GM12801 (cell line): ENCODE data around the gene UBALD2.

ENCODE experiments used
- TF ChIP-seq, protein P1 (sequence below): IDR thresholded peaks from one replicate; pipeline ENCODE4 v1.5.1; 2011; ENCODE audit warnings: control low read depth; ENCODE audit not compliant: insufficient read length; ENCODE audit errors: extremely low read depth

The UBALD2 gene

GRCh38 chr17:76278268-76278908 is 13.2 kb downstream of the UBALD2 start:
- TF ChIP-seq, protein P1, sequence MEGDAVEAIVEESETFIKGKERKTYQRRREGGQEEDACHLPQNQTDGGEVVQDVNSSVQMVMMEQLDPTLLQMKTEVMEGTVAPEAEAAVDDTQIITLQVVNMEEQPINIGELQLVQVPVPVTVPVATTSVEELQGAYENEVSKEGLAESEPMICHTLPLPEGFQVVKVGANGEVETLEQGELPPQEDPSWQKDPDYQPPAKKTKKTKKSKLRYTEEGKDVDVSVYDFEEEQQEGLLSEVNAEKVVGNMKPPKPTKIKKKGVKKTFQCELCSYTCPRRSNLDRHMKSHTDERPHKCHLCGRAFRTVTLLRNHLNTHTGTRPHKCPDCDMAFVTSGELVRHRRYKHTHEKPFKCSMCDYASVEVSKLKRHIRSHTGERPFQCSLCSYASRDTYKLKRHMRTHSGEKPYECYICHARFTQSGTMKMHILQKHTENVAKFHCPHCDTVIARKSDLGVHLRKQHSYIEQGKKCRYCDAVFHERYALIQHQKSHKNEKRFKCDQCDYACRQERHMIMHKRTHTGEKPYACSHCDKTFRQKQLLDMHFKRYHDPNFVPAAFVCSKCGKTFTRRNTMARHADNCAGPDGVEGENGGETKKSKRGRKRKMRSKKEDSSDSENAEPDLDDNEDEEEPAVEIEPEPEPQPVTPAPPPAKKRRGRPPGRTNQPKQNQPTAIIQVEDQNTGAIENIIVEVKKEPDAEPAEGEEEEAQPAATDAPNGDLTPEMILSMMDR = no peak

- TF ChIP-seq, protein P1 = no peak
Observed at GRCh38 chr17:76278952-76279741, 14.0 kb downstream of the UBALD2 start.

DNA sequence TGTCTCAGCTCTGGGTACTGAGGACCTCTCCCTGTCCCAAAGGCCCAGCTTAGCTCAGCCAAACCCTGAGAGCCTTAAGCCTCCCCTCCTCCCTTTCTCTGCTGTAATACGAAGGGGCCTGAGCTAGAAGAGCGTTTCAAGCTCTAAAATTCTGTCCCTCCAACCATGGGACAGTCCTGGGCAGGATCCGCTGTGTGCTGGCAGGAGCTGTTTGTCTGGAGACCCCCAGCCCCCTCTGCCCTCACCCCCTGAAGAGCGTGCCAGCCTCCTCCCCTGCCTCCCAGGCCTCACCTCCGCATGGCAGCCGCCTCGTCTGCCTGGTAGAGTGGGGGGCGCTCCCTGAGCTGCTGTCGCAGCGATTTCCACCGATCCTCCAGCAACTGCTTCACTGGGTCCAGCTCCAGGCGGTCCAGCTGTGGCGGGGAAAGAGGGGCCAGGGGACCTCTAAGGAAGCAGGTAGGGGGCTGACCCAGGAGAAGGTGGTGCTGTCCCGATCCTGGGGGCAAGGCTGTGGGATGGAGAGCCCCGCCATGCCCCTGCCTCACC is 14.7 kb downstream of the UBALD2 start:
- TF ChIP-seq, protein P1 = no peak

DNA sequence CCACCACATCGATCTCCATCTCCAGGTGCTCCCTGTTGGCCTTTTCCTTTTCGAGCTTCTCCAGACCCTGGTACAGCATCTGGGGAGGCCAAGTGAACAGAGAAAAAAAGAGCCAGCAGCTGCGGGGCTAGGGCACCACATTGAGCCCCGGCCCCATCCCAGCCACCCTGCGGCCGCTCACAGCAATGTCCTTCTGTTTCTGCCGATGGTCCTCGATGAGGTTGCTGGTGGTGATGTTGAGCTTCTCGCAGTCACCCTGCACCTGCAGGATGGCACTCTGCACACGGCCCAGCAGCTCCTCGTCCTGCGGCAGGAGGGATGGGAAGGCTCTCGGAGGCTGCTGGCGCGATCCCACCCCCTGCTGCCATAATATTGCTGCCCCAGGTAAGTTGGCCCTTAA is 15.5 kb downstream of the UBALD2 start:
- TF ChIP-seq, protein P1 = no peak

DNA sequence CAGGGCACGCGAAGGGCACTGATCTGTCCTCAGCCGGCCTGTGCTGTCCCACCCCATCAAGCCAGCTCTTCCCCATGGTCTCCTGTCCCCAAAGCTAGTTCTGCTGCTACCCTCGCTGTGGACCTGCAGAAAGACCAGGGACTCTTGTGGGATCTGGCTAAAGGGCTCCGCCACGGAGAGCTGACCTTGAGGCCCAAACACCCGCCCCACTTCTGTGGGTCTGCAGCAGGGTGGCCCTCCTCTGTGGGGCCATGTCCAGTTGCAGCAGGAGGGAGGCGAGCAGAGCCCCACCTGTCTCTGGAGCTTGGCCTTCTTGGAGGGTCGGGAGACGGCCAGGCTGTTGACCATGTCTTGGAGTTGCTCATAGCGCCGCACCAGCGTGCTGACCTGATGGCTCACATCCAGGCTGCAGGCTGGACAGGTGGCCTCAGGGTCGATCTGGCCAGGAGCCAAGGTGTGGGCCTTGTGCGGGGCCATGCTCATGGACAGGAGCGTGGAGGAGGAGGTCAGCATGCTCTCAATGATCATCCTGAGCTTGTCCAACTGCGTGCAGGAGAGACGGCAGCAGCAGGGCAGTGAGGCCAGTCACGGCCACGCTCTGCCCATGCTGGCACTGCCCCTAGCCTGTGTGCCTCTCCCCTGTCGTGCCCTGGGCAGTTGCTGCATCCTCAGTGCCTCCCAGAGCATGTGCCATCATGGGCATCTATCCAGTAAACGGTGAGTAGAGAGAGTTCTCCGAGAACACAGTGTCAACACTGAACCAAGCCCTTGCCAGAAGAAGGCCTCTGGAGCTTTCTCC is 16.6 kb downstream of the UBALD2 start:
- TF ChIP-seq, protein P1 = no peak

DNA sequence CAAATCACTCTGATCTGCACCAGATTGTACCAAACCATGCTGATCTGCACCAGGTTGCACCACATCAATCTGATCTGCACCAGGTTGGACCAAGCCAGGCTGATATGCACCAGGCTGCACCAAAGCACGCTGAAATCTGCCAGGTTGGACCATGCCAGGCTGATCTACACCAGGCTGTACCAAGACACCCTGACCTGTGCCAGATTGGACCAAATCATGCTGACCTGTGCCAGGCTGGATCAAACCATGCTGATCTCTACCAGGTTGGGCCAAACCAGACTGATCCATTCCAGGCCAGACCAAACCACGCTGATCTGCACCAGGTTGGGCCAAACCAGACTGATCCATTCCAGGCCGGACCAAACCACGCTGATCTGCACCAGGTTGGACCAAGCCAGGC is 27.4 kb downstream of the UBALD2 start:
- TF ChIP-seq, protein P1 = no peak

DNA sequence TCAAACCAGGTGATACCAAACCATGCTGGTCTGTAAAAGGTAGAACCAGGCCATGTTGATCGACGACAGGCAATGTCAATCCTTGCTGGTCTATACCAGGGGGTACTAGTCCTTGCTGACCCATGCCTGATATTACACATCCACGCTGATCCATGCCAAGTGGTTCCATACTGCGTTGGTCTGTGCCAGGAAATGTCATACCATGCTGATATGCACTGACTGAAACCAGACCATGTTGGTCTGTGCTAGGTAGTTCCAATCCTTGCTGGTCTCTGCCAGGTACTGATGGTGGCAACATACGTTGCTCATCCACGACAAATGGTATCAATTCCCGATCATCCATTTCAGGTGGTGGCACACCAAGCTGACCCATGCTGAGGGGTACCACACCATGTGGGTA is 28.0 kb downstream of the UBALD2 start:
- TF ChIP-seq, protein P1 = no peak
